ENCODE results near the gene BCAS2.

The BCAS2 gene

GRCh38 chr1:114550336-114550735, 31.1 kb downstream of the BCAS2 start:
- no peaks in the 10 kb centered on the region for H4K20me1 ChIP-seq (ENCODE audit: low read depth, low read length)
- no peak overlapping the region for H3K4me2 ChIP-seq (ENCODE audit: low read depth, low read length, poor library complexity, severe bottlenecking)
- no peaks in the 10 kb centered on the region for H3K27me3 ChIP-seq (ENCODE audit: low read length)
- no peaks in the 10 kb centered on the region for H3K79me2 ChIP-seq (ENCODE audit: insufficient read depth, low read length)
- TF ChIP-seq CTCF (IDR thresholded peaks at IDR 0.05; ENCODE audit: insufficient read depth, low read length, poor library complexity, severe bottlenecking) (no peak), EZH2phosphoT487 (conservative IDR thresholded peaks at IDR 0.05; ENCODE audit: low read length) (no peak)
- H3K9me2 ChIP-seq (replicated peaks; ENCODE audit: insufficient read depth, low read length) = no peaks in the 10 kb centered on the region
- no peaks in the 10 kb centered on the region for H3K9me3 ChIP-seq (ENCODE audit: insufficient read depth, low read length)
- H3K9ac ChIP-seq (ENCODE audit: low read length) = no peak overlapping the region
- no peak overlapping the region for H3K4me3 ChIP-seq (ENCODE audit: insufficient read depth, low read length, poor library complexity, severe bottlenecking)
- H2AFZ ChIP-seq (ENCODE audit: low read depth, low read length, severe bottlenecking) = no peak overlapping the region
- H3K27ac ChIP-seq (ENCODE audit: low read depth, low read length) = no peak overlapping the region
- no peaks in the 10 kb centered on the region for H3K36me3 ChIP-seq (ENCODE audit: low read length)
- no peaks in the 10 kb centered on the region for H3F3A ChIP-seq (ENCODE audit: insufficient read depth)

GRCh38 chr1:114549137-114549536, 32.3 kb downstream of the BCAS2 start:
- no peaks in the 10 kb centered on the region for H3K9me2 ChIP-seq (replicated peaks; ENCODE audit: insufficient read depth, low read length)
- no peak overlapping the region for H3K4me3 ChIP-seq (ENCODE audit: insufficient read depth, low read length, poor library complexity, severe bottlenecking)
- H3K36me3 ChIP-seq (ENCODE audit: low read length) = no peaks in the 10 kb centered on the region
- H3K27ac ChIP-seq (ENCODE audit: low read depth, low read length) = no peak overlapping the region
- no peak overlapping the region for H3K9ac ChIP-seq (ENCODE audit: low read length)
- H2AFZ ChIP-seq (ENCODE audit: low read depth, low read length, severe bottlenecking) = no peak overlapping the region
- no peaks in the 10 kb centered on the region for H3F3A ChIP-seq (ENCODE audit: insufficient read depth)
- no peaks in the 10 kb centered on the region for H3K27me3 ChIP-seq (ENCODE audit: low read length)
- no peaks in the 10 kb centered on the region for H4K20me1 ChIP-seq (ENCODE audit: low read depth, low read length)
- no peak for TF ChIP-seq EZH2phosphoT487 (conservative IDR thresholded peaks at IDR 0.05; ENCODE audit: low read length)
- TF ChIP-seq CTCF (IDR thresholded peaks at IDR 0.05; ENCODE audit: insufficient read depth, low read length, poor library complexity, severe bottlenecking) = no peak
- H3K4me2 ChIP-seq (ENCODE audit: low read depth, low read length, poor library complexity, severe bottlenecking) = no peak overlapping the region
- H3K79me2 ChIP-seq (ENCODE audit: insufficient read depth, low read length) = no peaks in the 10 kb centered on the region
- H3K9me3 ChIP-seq (ENCODE audit: insufficient read depth, low read length) = no peaks in the 10 kb centered on the region

DNA sequence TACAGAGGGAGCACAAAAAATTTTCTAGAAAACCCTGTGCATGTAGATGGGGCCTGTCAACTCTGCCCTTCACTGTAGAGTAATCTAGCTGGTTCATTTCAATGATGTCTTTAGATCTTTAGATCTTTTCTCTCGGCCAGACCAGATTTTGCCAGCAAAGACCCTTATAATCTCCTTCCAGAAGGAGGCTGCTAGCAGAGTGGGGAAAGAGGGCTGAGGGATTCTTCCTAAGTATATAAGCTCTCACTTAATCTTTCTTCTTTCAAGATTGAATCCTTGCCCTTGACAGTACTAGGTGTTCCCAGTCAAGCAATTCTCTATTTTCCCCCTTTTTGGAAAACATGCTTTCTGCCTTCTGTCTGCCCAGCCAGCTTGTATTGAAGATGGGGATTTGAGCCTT, 34.3 kb downstream of the BCAS2 start:
- Histone ChIP-seq H3K27me3 (ENCODE audit: low read length) (no peaks in the 10 kb centered on the region), H3K4me3 (ENCODE audit: insufficient read depth, low read length, poor library complexity, severe bottlenecking) (no peak overlapping the region), H3F3A (ENCODE audit: insufficient read depth) (no peaks in the 10 kb centered on the region), H3K9me3 (ENCODE audit: insufficient read depth, low read length) (no peaks in the 10 kb centered on the region), H3K4me2 (ENCODE audit: low read depth, low read length, poor library complexity, severe bottlenecking) (no peak overlapping the region), H3K27ac (ENCODE audit: low read depth, low read length) (no peak overlapping the region), H3K36me3 (ENCODE audit: low read length) (no peaks in the 10 kb centered on the region), H3K9me2 (replicated peaks; ENCODE audit: insufficient read depth, low read length) (no peaks in the 10 kb centered on the region), H3K9ac (ENCODE audit: low read length) (no peak overlapping the region), H4K20me1 (ENCODE audit: low read depth, low read length) (no peaks in the 10 kb centered on the region), H3K79me2 (ENCODE audit: insufficient read depth, low read length) (no peaks in the 10 kb centered on the region), H2AFZ (ENCODE audit: low read depth, low read length, severe bottlenecking) (no peak overlapping the region)
- TF ChIP-seq EZH2phosphoT487 (conservative IDR thresholded peaks at IDR 0.05; ENCODE audit: low read length) = no peak
- no peak for TF ChIP-seq CTCF (IDR thresholded peaks at IDR 0.05; ENCODE audit: insufficient read depth, low read length, poor library complexity, severe bottlenecking)

All from SU-DHL-6 (cell line).